Uterus (tissue), 2 donors: ENCODE results near the gene OR5H14.

ENCODE experiments used
- POLR2A ChIP-seq, 2 donors: fragments of 450-650 bp; IDR thresholded peaks; one replicate each; pipeline ENCODE4 v1.6.1; 2016; ENCODE audit warnings: antibody characterized with exemption in 2 of 2, mild to moderate bottlenecking in 1 of 2, moderate library complexity in 1 of 2
- TF ChIP-seq, protein P1 (sequence below), 4 experiments: fragments of 200-600 bp in 2 of 4; fragments of 450-650 bp in 2 of 4; sonication (generic) in 2 of 4; IDR thresholded peaks; one replicate each; pipeline ENCODE4 v1.5.1; 2016 to 2019; ENCODE audit warnings: antibody characterized with exemption in 4 of 4, mild to moderate bottlenecking in 2 of 4, moderate library complexity in 1 of 4

GRCh38 chr3:98099848-98100247 is 47.4 kb upstream of the OR5H14 start:
- TF ChIP-seq, protein P1, sequence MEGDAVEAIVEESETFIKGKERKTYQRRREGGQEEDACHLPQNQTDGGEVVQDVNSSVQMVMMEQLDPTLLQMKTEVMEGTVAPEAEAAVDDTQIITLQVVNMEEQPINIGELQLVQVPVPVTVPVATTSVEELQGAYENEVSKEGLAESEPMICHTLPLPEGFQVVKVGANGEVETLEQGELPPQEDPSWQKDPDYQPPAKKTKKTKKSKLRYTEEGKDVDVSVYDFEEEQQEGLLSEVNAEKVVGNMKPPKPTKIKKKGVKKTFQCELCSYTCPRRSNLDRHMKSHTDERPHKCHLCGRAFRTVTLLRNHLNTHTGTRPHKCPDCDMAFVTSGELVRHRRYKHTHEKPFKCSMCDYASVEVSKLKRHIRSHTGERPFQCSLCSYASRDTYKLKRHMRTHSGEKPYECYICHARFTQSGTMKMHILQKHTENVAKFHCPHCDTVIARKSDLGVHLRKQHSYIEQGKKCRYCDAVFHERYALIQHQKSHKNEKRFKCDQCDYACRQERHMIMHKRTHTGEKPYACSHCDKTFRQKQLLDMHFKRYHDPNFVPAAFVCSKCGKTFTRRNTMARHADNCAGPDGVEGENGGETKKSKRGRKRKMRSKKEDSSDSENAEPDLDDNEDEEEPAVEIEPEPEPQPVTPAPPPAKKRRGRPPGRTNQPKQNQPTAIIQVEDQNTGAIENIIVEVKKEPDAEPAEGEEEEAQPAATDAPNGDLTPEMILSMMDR (IDR thresholded peaks at IDR 0.05), result no peak
- no peak for TF ChIP-seq POLR2A (IDR thresholded peaks at IDR 0.05)
